HG02759 (cell line): ENCODE results near the gene CARD14.

Source experiments
- ATAC-seq: cut with Tn5 transposase; IDR thresholded peaks from one replicate; pipeline ENCODE4 v1.9.1; 2021; ENCODE audit warnings: mild to moderate bottlenecking, moderate library complexity; ENCODE audit not compliant: unreplicated experiment

CARD14 gene

DNA sequence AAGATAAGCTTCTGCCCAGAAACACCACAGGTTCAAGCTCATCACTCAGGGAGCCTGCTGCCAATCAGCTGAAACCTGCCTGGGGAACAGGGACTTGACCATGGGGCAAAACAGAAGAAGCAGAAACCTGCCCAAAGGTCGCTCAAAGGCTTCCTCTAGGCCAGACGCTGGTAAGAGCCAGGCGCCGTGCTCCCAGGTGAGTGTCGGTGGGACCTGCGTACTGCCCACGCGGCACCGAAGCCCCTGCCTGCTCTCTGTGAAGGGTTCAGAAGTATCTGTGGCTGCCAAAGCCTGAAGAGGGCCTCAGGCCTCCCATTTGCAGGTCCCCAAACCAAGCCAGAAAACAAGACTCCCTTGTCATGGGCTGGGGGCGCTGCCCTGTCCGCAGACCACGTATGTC lies 39.9 kb downstream of the CARD14 start:
- no peak for ATAC-seq

DNA sequence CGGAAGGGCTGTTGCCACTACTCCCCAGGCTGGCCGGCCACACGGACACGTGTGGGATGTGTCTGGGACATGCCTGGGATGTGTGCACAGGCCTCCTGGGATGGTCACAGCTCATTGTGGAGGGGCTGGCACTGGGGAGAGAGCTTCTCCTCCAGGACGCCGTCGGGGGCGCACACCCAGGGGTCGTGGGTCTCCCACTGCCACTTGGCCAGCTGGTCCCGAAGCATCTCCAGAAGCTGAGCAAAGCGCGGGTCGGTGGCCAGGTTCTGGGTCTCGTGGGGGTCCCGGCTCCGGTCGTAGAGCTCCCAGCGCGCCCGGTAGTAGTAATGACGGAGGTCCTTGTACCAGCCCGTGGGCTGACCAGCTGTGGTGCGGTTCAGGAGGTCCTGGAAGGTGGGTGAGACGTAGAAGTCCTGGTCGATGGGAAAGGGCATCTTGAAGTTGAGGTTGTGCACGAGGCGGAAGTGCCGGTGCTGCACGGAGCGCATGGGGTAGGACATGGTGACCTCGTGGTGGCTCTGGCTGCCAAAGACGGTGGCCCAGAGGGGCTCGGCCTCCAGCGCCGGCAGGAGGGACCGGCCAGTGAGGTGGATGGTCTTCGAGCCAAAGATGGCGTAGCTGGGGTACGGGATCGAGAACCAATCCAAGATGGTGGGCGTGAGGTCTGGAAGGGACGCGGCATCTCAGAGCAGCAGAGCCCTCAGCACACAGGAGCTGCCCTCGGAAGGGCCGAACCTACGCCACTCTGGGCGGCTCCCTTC lies 40.7 kb downstream of the CARD14 start:
- no peak for ATAC-seq

DNA sequence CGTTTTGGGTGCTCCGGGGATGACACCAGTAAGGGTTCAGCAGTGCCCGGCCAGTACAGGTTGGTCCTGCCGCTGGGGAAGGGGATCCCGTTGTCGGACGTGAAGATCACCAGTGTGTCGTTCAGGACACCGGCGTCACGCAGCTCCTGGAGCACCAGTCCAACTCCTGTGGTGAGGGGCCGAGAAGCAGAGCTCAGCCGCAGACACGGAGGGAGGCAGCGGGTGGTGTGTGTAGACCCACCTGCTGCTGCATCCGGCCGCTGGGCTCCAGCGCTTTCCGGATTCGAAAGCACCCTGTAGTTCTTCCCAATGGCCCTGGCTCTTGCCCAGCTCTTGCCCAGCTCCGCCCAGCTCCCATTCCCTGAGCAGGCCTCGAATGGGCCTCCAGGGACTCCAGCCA lies 42.3 kb downstream of the CARD14 start:
- no peak for ATAC-seq

DNA sequence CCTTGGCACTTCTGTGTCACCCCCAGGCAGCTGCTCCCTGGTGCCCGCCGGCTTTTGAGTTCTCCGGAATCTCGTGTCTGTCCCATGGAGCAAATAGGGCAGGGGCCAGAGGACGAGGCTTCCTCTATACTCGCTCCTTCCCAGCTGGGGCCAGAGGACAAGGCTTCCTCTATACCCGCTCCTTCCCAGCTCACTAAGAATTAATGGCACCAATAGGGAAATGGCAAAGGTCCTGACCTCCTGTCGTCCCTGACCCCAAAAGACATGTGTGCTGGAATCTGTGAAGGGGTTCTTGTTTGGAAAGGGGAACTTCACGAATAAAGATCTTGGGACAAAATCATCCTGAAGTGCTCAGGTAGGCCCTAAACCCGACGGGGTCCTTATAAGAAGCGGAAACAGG lies 42.7 kb downstream of the CARD14 start:
- no peak for ATAC-seq

DNA sequence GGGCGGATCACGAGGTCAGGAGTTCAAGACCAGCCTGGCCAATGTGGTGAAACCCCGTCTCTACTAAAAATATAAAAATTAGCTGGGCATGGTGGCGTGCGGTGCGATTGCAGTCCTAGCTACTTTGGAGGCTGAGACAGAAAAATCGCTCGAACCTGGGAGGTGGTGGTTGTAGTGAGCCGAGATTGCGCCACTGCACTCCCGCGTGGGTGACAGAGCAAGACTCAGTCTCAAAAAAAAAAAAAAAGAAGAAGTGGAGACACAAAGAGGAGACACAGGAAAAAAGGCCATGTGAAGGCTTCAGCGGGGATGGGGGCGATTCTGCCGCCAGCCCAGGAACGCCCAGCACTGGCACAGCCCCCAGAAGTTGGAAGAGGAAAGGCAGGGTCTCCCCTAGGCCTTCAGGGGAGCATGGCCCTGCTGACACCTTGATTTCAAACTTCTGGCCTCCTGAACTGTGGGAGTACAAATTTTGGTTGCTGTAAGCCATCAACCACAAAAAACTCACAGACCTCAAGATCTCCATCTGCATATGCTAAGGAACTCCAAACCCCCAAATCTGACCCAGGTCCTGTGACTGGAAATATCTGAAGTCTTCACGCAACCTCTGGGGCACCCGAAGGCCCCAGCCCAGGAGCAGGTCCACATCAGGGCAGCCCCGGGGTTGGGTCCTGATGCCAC lies 43.3 kb downstream of the CARD14 start:
- ATAC-seq = no peak

DNA sequence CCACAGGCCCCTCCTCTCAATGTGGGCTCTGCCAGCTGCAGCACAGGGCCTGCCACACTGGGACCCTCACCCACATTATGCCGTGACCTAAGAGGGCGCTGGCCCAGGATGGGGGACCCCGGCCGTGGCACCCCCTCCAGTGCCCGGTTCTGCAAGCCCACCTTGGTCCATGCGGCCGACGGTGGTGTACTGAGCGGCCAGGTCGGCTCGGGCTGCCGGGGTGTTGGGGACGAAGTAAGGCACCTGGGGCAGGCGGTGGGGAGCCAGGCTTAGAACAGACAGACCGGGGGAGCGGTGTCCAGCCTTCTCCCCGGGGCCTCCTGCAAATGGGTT lies 43.8 kb downstream of the CARD14 start:
- ATAC-seq = no peak

DNA sequence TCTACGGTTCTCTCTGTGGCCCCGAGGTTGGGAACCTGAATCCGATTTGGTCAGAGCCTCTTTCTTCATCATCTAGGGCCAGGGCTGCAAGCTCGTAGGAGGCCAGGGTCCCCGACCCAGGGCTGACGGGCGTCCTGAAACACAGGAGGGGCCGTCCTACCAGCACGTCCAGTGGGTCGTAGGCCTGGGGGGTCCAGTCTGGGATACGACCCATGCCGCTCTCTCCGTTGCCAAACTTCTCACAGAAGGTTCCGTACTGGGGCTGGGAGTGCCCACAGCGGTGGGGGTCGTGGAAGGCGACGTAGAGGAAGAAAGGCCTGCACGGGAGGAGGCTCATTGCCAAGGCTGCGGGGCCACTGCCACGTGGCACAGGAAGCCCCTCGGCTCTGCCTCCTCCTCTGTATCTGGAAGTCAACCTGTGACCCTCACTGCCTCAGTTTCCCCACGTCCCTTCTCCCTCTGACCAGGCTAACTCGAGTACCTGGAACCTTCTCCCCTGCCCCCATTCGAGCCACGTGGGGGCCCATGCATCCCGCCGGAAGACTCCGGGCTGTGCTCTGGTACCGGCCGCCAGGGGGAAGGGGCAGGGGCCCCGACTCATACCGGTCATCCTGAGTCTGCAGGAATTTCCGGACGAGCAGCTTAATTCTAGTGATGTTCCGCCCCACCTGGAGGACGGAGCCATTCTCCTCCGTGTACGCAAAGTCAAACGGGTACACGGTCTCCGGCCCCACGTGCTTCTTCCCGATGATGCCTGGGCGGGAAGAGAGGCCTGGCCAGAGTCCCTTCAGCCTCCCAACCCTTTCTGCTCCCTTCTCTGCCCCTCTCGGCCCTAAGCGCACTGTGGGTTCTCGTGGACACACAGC lies 44.4 kb downstream of the CARD14 start:
- ATAC-seq = no peak

DNA sequence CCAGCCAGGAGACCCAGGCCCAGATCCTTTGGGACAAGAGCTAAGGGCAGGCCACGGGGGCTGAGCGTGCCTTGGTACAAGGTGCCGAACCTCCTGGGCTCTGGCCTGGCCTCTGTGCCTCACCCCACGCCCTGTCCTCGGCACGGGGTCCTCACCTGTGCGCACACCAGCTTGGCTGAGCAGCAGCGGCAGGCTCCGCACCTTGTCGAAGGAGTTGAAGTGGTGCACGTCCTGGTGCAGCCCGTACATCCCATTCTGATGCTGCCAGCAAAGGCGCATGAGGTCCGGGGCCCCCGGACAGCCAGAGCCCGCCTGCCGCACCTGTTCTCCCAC lies 45.0 kb downstream of the CARD14 start:
- ATAC-seq = no peak

DNA sequence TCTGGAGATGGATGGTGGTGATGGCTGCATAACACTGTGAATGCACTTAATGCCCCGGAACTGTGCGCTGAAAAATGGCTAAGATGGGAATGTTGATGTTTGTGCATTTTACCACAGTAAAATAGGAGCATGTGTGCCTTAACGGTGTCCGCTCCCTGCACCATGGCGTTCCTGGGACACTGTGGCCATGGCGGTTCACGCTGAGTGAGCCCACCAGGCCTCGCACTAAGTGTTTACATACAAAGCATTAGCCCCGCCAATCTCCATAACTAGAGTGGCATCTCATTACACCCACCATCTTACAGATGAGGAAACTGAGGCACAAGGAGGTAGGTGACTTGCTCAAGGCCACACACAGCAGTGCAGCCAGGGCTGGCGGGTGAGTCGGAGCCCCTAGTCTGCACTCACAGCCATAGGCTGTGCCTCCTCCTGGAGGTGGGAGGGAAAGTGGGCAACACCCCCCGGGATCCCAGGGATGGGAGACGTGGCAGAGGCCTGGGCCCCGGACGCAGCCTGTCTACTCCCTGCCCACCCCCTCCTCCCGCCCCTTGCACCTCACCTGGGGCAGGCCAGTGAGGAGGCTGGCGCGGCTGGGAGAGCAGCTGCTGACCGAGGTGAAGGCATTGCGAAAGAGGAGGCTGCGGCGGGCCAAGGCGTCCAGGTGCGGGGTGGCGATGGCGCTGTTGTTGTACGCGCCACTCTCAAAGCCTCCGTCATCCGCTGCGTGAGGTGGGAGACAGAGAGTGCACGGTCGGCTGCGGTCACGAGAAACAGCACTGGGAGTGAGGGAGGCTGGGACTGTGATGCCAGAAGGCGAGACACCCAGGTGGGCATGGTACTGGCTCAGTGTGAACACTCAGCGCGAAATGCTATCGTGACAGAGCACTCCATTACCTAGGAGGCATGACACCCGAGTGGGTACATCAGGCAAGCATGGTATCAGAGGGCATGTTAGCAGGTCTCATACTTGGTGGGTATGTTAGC lies 46.9 kb downstream of the CARD14 start:
- ATAC-seq = no peak

DNA sequence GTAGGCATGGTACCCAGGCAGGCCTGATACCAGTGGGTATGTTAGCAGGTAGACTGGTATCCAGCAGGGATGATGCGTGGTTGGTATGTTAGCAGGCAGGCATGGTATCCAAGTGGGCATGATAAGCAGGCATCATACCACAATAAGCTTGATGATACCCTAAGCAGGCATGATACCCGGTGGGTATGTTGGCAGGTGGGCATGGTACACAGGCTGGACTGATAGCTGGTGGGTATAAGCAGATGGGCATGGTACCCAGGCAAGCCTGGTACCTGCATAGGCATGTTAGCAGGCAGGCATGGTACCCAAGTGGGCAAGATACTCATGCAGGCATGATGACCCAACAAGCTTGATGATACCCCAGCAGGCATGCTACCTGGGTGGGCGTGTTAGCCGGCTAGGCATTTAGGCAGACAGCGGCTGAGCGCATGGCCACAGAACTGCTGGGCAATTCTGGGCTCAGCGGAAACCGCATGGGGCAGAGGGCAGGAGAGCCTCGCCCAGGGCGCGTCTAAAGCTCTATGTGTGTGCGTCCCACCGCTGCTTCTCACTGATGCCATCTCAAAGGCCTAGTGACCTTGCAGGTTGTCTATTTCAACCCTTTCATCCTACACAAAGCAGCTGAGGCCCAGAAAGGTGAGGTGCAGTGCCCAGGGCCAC lies 48.0 kb downstream of the CARD14 start:
- no peak for ATAC-seq

DNA sequence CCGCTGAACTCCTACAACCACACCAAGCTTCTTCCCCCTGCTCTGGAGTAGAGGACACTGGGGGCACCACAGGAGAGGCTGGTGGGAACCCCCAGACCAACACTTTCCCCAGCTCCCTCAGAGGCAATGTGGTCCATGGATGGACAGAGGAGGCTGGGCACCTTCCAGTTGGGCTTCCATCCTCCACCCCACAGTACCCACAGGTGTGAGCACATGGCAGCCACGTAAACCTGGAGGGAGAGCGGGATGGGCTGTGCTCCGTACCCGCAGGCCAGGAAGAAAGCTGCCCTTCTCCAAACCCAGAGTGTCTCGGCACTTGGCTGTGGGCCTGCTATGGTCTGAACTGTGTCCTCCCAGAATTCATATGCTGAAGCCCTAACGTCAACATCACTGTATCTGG lies 48.6 kb downstream of the CARD14 start:
- no peak for ATAC-seq

DNA sequence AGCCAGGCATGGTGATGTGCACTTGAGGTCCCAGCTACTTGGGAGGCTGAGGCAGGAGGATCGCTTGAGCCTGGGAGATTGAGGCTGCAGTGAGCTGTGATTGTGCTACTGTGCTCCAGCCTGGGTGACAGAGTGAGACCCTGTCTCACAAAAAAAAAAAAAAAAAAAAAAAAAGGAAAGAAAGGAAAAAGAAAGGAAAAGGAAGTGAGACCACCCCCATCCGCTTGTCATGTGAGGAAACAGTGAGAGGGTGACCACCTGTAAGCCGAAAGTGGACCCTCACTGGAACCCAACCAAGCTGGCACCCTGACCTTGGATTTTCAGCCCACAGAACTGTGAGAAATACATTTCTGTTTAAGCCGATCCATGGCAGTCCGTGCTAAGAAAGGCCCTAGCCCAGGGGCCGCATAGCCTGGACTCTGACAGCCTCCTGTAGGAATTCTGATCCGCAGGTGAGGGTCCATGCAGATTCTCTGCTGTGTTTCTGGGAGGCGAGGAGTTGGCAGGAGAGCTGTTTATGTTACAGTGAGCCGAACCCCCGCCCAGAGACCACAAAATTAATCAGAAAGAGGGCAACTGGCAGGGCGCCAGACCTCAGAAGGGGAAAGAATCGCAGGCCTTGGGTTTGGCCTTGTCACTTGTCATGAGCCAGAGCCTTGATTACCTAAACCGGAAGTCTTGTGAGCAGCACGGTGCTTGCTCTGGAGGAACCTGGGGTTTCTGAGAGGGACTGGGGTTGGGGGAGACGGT lies 49.4 kb downstream of the CARD14 start:
- ATAC-seq = peak; percentile 57

DNA sequence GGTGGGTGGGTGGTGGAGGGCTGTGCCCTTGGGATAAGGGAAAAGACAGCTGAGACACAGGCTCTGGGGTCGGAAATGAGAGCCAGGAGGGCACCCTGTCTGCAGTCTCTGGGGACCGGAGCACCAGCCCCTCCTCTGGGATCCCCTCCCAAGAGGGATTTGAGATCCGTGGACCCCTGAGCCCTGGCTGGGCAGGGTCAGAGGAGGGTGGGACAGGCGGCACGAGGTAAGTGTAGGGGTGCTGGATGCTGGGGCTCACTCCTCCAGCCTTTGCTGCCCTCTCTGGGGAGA lies 49.9 kb downstream of the CARD14 start:
- ATAC-seq = no peak

DNA sequence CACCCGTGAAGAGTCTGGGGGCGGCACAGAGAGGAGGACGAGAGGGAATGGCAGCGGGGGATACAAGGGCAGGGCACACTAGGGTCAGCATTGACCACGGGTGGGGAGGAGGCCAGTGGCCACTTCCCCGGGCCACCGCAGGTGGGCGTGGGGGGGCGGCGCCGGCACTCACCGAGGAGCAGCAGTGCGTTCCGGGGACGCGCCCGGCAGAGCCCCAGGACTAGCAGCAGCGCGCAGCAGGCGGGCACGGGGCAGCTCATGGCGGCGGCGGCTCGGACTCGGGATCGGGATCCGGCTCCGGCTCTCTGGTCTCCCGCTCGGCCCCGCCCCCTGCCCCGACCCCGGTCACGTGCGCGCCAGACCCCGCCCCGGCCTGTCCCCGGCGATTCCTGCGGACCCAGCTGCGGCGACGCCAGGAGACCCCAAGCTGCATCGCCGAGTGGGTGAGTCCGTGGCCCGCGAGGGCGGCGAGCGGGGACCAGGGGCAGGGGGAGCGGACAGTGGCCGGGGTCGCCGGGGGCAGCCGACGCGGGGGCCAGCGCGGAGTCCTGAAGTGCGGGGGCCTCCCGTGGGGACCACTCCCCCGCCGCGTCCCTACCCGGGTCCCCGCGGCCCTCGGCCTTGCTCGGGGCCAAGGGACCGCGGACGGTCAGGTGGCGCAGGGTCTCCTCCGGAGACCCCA lies 50.4 kb downstream of the CARD14 start, which contains the start of the genes SGSH and SLC26A11:
Gene SGSH (minus strand): TSS at position 280 of the 682 bp plus-strand sequence. CDS start 20 bp downstream, at position 260.
Gene SLC26A11 (plus strand): TSS at position 374 of the 682 bp plus-strand sequence. CDS start 1,134 bp downstream, outside the sequence.
- ATAC-seq = peak; percentile 45

DNA sequence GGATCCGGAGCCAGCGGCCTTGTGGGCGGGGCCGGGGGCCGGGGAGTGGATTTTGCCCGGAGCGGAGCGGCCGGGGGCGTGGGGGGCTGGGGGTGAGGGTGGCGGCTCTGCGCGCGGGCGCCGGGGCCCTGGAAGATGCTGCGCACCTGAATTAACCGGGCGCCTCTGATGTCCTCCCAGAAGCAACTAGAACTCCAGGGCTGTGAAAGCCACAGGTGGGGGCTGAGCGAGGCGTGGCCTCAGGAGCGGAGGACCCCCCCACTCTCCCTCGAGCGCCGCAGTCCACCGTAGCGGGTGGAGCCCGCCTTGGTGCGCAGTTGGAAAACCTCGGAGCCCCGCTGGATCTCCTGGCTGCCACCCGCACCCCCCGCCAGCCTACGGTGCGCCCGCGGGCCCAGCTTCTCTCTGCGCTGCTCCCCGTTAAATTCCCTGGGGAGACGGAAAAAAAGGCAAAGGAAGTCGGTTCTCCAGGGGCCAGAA lies 50.9 kb downstream of the CARD14 start:
- ATAC-seq = no peak

DNA sequence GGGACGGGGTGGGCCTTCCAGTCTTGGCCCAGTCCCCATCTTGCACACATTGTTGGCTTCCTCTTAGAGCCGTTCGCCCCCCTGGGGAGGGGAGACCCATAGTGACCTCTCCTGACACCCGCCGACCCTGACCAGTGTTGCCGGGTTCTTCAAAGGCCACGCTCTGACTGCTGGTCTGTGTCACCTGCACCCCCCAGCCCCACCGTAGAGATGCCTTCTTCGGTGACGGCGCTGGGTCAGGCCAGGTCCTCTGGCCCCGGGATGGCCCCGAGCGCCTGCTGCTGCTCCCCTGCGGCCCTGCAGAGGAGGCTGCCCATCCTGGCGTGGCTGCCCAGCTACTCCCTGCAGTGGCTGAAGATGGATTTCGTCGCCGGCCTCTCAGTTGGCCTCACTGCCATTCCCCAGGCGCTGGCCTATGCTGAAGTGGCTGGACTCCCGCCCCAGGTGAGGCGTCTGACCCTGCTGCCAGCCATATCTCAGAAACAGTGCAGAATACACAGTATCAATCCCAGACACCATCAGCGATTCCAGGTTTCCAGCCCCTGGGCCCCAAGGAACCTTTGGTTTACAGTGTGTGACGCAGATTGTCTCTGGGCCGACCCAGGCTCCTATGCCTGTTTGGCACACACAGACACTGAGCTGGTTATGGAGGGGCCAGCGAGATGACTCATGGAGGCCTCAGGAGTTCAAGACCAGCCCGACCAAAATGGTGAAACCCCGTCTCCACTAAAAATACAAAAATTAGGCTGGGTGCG lies 51.7 kb downstream of the CARD14 start:
- no peak for ATAC-seq

DNA sequence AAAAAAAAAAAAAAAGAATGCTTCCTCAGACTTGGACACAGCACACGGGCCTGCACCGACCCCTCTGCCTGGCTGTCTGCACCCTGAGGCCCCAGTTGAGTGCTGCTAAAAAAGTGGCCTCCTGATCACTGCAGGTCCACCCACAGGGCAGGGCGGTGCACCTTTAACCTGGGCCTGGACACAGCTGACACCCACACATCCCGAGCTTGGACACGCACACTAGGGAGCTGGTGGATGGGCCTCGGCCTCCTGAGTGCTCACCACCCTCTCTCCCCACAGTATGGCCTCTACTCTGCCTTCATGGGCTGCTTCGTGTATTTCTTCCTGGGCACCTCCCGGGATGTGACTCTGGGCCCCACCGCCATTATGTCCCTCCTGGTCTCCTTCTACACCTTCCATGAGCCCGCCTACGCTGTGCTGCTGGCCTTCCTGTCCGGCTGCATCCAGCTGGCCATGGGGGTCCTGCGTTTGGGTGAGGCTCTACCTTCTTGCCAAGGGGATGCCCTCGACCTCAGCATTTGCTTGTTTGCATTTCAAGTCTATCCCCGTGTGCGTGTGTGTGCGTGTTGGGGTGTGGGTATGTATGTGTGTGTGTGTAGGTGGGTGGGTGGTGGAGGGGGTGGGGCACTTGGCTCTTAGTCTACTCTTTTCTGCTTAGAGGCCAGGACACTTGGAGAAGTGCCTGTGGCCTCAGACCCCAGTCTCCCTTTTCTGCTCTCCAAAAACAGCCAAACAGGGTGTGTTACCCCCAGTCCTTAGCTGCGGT lies 52.7 kb downstream of the CARD14 start:
- ATAC-seq = no peak
